Cardiac septum (tissue), 1 donor: ENCODE data around the gene ZBTB32. TPM values are rescaled to one million over a fixed set of nuclear protein-coding genes. Genes with fewer than 3 reads are reported as not detected.

ENCODE experiments used
- DNase-seq: peaks from one replicate; pipeline ENCODE4 v3.0.0-alpha.2; 2020; ENCODE audit warnings: low spot score
- intact Hi-C: fragments of 100-400 bp; cut with DNase I; formaldehyde crosslinking; loops from one replicate; pipeline ENCODE4 v1.14.0; 2022
- total RNA-seq: library from RNA; stranded (reverse); fragmentation: NEBNext Ultra II Directional; extraction: Animal tissue kit (Norgen Biotek cat#: 25700); gene quantifications from one replicate; pipeline ENCODE4 v1.2.1, GENCODE V29; 2021
- donor health status: DM: no; HTN: no; CAD: no.

ZBTB32 gene
- total RNA-seq, 1 donor from 2014 or later: 0.13 TPM

DNA sequence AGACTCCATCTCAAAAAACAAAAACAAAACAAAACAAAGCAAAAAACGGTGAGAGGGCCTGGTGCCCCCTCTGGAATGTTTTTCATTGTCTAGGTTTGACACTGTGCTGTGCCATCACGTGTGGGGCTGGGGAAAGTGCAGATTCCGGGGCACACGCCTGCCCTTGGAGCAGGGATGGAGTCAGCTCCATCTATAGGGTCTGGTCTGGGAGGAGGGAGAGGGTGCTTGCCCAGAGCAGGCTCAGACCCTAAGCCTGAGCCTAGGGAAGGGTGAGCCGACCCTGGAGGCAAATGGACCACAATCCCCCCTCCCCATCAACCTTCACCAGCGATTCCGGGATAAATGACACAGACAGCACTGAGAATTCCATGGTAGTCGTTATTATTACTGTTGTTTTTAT, 10.9 kb upstream of the ZBTB32 start:
- intact Hi-C loops: loop anchor here (1.0 to 5.0 kb wide), 2 partner anchors 23 to 146 kb away; partner anchors contain the start of gene TMEM147

DNA sequence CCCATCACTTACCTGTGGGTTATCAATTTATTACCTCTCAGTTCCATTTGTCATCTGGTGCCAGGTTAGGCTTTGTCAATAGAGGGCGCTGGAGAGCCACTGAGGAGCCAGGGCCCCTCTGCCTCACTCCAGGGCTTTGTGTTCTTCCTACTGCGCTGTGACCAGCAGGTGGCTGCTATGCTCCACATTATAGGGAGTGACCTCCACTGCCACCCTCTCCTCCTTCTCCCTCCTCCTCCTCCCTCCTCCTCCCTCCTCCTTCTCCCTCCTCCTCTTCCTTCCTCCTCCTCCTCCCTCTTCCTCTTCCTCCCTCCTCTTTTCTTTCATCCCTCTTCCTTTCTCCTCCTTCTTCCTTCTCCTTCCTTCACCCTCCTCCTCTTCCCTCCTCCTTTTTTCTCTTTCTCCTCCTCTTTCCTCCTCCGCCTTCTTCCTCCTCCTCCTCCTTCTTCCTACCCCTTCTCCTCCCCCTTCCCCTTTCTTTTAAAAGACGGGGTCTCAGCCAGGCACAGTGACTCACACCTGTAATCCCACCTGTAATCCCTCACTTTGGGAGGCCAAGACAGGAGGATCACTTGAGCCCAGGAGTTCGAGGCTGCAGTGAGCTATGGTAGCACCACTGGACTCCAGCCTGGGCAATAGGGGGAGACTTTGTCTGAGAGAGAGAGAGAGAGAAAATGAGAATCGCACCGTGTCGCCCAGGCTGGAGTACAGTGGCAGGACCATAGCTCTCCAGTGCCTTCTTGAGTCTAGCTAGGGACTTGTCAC, 10.3 kb upstream of the ZBTB32 start:
- peak; percentile 92 for DNase-seq
- intact Hi-C loops: loop anchor here (1.0 to 5.0 kb wide), 3 partner anchors 22 to 237 kb away; partner anchors contain the start of gene TMEM147

More for the DNA sequence above, 10.9 kb upstream of the ZBTB32 start:
- DNase-seq: no peak

DNA sequence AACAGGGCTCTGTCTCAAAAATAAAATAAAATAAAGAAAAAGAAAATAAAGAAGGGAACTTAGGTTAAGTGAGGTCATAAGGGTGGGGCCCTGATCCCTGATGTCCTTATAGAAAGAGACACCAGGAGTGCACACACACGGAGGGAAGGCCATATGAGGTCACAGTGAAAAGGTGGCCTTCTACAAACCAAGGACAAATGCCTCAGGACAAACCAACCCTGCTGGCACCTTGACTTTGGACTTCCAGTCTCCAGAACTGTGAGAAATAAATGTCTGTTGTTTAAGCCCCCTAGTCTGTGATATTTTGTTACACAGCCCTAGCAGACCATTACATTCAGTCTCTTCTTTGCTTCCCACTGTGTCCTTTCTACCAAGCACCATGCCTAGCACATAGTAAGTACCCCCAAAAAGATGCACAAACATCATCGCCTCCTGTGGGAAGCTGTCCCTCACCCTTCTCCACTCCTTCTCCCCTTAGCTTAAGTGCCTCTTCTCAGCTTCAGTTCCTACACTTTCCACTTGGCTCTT, 8.4 kb upstream of the ZBTB32 start:
- no peak for DNase-seq
- intact Hi-C loops: loop anchor here (2.0 kb wide), 1 partner anchor 235 kb away; no protein-coding TSS in a partner anchor

DNA sequence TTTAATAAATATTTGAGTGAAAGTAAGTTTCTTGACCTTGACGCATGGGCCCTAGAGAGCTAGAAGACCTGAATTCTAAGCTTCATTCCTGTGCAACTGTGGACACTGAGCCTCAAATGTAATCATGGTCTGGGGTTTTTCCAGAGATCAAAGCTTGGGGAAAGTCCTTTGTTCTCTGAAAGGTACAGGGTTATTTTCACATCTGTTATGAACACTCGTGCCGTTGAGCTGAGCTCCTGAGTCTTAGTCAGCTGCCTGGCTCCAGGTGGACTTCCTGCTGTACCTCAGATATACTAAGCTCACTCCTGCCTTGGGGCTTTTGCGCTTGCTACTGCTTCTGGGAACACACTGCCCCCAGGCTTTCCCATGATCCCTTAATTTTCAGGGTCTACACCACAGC, 7.5 kb upstream of the ZBTB32 start:
- no peak for DNase-seq
- intact Hi-C loops: no loop called here

DNA sequence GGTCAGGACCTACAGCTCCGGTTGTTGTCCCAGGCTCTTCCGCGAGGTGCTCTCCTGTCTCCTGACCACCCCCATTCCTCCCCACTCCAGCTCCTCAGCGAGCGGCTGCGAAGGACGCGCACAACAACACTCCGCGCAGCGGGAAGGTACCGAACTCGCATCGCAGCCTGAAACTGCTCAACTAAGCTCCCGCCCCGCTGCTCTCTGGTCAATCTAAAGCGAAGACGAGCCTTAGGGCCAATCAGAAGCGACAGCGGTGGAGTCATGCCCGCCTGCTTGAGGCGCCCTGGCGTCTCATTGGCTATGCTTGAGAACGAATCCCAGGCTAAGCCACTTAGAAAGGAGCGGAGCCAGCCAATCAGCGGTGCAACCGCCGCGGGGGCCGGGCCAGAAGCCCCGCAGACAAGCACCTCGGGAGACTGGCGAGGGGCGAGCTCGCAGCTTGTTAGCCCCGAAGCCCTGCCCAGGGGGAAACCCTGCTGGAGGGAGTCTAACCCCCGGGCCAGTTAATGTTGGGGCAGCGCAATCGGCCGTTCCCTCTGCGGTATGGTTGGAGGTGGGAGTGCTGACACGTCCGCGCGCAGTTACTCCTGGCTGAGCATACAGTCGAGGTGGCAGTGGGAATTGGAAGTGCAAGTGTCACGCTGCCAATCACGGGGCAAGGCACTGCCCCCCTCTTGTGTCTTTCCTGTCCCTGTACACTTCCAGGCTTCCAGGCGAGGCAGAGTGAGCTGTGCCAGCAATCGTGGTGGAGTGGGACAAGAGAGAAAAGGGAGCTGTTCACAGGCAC, 1.9 kb upstream of the ZBTB32 start:
- intact Hi-C loops: no loop called here

DNA sequence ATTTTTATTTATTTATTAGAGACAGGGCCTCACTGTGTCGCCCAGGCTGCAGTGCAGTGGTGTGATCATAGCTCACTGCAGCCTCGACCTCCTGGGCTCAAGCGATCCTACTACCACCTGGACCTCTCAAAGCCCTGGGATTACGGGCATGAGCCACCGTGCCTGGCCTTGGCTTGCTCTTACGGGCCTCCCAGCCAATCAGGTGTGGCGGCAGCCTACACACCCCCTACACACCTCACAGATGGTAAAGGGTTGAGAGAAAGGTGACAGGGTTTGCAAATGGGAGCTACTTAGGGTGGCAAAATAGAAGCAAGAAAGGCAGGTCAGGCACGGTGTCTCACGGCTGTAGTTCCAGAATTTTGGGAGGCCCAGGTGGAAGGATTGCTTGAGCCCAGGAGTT, 1.0 kb upstream of the ZBTB32 start:
- DNase-seq: no peak
- intact Hi-C loops: no loop called here

More for the DNA sequence above, 1.9 kb upstream of the ZBTB32 start:
- peak; percentile 97 for DNase-seq

DNA sequence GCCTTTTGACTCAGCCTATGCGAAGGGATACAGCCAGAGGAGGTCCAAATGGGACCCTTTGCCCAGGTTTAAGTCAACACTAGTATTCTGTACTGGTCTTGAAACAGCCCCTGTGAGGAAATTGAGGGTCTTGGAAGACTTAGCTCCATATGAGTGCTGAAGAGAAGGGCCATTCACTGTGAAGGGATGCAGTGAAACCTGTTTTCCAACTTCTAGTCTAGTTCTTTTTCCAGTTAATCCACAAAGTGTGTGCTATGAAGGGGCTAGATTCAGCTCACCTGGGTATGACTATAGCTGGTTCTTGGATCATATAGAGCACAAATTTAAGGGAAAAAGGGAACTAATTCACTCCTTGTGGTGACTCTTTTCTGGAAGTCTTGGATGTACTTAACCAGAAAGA, 4.0 kb downstream of the ZBTB32 start:
- intact Hi-C loops: no loop called here
- no peak for DNase-seq

DNA sequence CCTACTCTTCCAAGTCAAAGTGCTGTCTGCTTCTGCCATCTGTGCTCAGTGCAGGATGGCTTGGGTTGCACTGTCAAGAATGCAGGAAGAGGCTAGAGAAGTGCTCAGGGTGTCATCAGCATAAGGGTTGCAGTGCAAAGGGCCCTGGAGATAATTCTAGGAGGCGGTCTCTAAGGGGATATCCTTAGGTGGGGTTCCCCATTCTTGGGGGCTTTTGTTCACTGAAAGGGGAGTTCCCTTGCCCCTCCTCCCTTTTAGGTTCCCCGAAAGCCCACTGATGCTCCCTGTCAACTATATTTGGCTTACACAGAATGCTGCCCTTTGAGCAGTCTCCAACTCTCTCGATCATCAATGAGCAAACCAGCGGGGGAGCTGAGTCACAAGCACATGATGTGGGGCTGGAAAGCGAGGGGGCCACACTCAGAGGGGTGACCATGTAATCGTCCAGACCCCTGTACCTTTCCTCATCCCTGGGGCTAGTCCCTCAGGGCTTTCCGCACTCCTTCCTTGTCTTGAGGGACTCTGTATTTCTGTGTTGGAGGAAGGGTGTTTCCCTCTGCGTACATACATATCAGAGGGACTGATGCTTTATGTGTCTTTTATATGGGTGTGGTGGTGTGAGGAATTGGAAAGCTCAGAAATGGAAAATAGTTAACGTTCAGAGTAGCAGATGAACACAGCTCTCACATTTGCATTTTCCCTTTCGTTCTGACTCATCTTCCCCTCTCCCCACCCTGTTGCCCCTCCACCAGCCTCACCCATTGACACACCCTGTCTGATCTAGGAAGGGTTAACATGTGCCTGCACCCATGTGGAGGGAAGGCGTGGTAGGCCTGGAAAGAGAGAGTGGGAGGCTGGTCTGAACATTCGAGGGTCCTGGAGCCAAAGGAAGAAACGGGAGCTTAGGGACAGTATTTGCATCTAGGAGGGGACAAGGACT, 6.7 kb downstream of the ZBTB32 start:
- DNase-seq: no peak
- intact Hi-C loops: loop anchor here (10.0 kb wide), 1 partner anchor 114 kb away; no protein-coding TSS in a partner anchor

DNA sequence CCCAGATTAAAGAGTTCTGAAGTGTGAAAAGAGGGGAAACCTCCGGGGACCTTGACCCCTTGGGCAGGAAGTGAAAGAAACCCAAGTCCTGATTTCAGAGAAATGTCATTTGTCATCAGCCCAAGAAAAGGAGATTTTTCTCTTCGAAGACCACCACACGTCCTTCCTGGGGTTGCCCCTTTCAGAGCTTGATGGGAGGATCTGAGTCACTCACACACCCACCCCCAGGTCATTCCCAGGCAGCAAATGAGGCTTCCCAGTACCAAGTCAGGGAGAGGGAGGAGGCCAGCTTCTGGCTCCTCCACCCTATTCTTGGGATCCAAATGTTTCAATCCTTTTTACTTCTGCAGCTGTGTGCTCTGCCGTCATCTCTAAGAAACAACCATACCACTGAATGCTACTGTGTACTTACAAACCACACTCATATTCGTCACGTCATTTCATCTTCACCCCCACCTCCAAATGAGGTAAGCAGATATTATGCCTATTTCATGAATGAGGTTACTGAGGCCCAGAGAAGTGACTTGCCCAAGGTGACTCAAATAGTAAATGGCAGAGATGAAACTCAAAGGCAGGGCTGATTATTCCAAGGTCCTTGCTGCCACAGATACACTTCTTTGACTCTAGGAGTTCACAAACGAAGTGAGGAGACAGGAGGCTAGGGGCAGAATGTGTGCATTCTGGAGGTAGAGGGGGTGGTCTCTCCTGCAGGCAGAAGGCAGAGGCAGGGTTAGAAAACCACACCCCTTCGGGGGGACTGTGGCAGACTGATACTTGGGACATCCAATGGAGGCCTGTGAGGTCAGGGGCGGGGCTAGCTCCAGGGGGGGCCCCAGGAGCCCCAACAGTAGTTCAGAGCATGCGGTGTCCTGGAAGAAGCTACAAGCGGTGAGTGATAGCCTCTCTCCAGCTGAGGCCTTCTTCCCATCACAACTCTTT, 8.5 kb downstream of the ZBTB32 start:
- intact Hi-C loops: loop anchor here (10.0 kb wide), 1 partner anchor 112 kb away; no protein-coding TSS in a partner anchor
- no peak for DNase-seq

DNA sequence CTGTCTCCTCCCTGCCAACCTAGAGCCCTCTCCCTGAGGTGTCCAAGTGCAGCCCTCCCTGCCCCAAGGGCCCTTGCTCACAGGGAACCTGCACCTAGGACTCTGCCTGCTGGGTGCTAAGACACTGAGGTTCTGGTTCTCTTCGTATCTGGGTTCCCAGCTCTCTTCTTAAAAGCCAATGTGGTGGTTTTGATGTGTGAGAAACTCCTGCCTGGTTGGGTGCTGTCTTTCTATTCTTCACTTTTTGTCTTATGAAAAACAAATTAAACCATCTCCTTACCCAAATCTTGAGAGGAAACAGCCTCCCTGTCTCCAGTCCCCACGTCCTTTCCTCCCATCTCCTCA, 9.1 kb downstream of the ZBTB32 start:
- DNase-seq: no peak
- intact Hi-C loops: loop anchor here (10.0 kb wide), 1 partner anchor 111 kb away; no protein-coding TSS in a partner anchor

DNA sequence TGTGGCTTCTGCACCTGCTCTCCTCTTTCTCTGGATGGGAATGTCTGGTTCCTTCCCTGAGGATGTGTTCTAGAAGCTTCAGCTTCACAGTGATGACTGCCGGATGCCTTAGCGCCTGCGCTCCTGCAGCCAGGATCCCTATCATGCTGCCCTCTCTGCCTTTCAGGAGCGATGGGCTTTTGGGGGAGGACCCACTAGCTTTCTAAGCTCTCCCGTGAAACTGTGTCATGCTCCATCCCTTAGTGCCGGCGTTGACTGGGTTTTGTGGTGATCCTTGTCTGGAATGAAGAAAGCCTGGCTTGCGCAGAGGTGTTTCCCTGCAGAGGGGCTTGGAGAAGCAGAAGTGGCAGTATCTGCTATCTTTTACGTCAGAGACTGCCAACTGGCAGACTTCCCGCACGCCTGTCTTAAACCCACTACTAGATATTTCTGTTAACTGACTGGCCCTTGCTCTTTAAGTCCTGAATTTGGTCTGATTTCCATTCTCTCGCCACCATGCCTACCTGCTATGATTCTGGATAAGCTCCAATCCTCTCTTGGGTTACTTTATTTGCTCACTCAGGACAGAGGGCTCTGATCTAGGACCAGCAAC, 9.6 kb downstream of the ZBTB32 start:
- DNase-seq: no peak
- intact Hi-C loops: loop anchor here (10.0 kb wide), 1 partner anchor 111 kb away; no protein-coding TSS in a partner anchor

DNA sequence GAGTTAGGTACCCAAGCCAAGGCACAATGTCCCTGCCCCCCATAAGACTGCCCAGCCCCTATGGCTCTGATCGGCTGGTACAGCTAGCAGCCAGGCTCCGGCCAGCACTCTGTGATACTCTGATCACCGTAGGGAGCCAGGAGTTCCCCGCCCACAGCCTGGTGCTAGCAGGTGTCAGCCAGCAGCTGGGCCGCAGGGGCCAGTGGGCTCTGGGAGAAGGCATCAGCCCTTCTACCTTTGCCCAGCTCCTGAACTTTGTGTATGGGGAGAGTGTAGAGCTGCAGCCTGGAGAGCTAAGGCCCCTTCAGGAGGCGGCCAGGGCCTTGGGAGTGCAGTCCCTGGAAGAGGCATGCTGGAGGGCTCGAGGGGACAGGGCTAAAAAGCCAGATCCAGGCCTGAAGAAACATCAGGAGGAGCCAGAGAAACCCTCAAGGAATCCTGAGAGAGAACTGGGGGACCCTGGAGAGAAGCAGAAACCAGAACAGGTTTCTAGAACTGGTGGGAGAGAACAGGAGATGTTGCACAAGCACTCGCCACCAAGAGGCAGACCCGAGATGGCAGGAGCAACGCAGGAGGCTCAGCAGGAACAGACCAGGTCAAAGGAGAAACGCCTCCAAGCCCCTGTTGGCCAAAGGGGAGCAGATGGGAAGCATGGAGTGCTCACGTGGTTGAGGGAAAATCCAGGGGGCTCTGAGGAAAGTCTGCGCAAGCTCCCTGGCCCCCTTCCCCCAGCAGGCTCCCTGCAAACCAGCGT, 10.4 kb downstream of the ZBTB32 start:
- no peak for DNase-seq
- intact Hi-C loops: loop anchor here (5.0 to 10.0 kb wide), 2 partner anchors 110 to 167 kb away; partner anchors contain the start of gene TMEM147

DNA sequence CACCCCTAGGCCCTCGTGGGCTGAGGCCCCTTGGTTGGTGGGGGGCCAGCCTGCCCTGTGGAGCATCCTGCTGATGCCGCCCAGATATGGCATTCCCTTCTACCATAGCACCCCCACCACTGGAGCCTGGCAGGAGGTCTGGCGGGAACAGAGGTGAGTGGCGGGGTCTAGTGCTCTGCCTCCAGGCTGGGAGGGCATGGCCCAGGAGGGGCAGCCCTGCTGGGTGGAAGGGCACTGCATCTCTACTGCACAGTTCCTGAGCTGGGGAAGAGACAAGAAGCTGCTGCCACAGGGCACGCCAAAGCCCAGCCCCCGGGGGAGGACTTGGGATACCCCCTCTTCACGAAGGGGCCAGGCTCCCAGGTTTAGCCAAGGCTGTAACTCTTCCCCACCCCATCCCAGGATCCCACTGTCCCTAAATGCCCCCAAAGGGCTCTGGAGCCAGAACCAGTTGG, 11.0 kb downstream of the ZBTB32 start:
- intact Hi-C loops: loop anchor here (5.0 to 10.0 kb wide), 2 partner anchors 109 to 168 kb away; partner anchors contain the start of gene TMEM147
- no peak for DNase-seq

DNA sequence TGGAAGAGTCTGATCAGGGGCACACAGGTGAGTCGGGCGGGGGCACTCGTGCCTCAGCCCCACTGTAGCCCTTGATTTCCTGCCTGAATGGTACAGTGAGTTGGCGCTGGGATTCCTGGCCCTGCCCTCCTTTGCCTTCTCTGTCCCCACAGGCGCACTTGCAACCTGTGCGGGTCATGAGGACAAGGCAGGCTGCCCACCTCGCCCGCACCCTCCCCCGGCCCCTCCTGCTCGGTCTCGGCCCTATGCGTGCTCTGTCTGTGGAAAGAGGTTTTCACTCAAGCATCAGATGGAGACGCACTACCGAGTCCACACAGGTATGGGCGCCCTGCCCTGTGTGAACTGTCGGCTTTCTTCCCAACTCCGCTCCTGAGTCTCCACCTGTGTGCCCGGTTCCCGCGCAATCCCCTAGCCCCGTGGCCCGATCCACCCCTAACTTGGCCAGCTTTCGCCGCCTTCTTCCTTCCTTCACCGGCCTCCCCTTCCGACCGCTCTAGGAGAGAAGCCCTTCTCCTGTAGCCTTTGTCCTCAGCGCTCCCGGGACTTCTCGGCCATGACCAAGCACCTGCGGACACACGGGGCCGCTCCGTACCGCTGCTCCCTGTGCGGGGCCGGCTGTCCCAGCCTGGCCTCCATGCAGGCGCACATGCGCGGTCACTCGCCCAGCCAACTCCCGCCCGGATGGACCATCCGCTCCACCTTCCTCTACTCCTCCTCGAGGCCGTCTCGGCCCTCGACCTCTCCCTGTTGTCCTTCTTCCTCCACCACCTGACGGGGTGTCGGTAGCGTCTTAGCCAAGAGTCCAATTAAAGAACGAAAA, 11.8 kb downstream of the ZBTB32 start:
- DNase-seq: peak; percentile 87
- intact Hi-C loops: loop anchor here (1.0 to 10.0 kb wide), 4 partner anchors 23 to 169 kb away; partner anchors contain the start of gene TMEM147

DNA sequence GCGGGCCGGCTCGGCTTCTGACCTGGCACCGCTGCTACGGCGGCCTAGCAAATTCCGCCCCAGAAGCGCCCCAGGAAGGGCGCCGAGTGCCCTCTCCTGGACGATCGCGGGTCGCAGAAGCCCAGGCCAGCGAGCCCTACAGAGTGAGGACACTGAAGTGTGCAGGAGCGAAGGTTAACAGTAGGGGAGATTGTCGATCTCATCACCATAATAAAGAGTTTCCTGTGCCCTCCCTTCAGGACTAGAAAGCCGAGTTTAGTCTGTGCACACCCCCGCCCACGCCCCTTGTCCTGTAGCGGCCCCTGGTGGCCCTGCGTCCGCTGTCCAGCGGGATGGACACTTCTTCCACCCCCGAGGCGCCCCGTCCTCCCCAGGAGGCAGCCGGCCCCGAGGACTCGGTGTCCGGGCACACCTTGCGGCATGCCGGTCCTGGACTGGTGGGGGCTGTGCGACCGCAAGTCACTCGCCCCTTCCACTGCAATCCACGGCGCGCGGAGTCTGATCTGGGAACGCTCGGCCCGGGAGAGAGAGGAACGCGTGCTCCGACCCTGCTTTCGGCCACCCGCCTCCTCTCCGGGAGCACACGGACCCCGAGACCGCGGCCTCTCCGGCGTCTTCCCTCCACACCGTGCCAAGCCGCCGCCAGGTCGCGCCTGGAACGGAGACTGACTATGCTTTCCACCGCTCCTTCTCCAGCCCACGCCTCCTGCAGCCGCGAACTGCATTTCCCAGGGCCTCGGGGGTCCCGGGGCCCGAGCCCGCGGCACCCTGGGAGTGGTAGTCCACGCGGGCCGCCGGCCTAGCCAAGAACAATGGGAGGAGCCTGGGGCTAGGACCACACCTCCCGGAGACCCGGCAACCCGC, 12.7 kb downstream of the ZBTB32 start:
- DNase-seq: peak; percentile 97
- intact Hi-C loops: loop anchor here (1.0 to 10.0 kb wide), 5 partner anchors 24 to 214 kb away; partner anchors contain the start of gene TMEM147
